Caco-2 (cell line): ENCODE data around the gene ZNF18. TPM values are rescaled to one million over a fixed set of nuclear protein-coding genes. Genes with fewer than 3 reads are reported as not detected.

Experiments
- BruUV-seq: library from RNA; stranded (reverse); fragments of 400-500 nt; replicated peaks from 2 replicates; lab custom pipeline; 2021; lab: Mats Ljungman, UMichigan
- CTCF ChIA-PET: fragments of 300-600 bp; sonication (Branson Sonifier 250); formaldehyde crosslinking; loops from one replicate; lab custom pipeline; 2022; ENCODE audit warnings: antibody characterized with exemption; lab: Charles Lee
- POLR2A ChIA-PET: fragments of 300-600 bp; sonication (Branson Sonifier 250); formaldehyde crosslinking; loops from one replicate; lab custom pipeline; 2022; ENCODE audit warnings: antibody characterized with exemption; lab: Charles Lee
- DNase-seq, 2 experiments: peaks; one replicate each; pipeline versions ENCODE4 v3.0.0 to v3.0.0-alpha.2; 2020 to 2022
- H3K27me3 ChIP-seq: replicated peaks from 2 replicates; pipeline ENCODE4 v1.6.0; 2011; ENCODE audit warnings: low read length; ENCODE audit not compliant: control insufficient read depth, insufficient read depth
- H3K36me3 ChIP-seq: 2 replicates; pipeline ENCODE4 v1.5.1; 2011; ENCODE audit warnings: low read length; ENCODE audit not compliant: control insufficient read depth, insufficient read depth
- H3K4me1 ChIP-seq: fragments of 250-450 bp; sonication (Bioruptor Pico); 2 replicates; pipeline ENCODE4 v1.5.1; 2020; ENCODE audit warnings: mild to moderate bottlenecking
- H3K4me3 ChIP-seq: 2 replicates; pipeline ENCODE4 v1.5.1; 2011; ENCODE audit warnings: low read depth, mild to moderate bottlenecking, control low read depth, low read length
- H3K9me3 ChIP-seq: fragments of 250-450 bp; sonication (Bioruptor Pico); 2 replicates; pipeline ENCODE4 v1.5.1; 2020; ENCODE audit warnings: mild to moderate bottlenecking, moderate library complexity
- H3K27ac Mint-ChIP-seq: one replicate; pipeline ENCODE4 v1.8.0; 2022; ENCODE audit warnings: mixed read lengths; ENCODE audit not compliant: unreplicated experiment
- H3K27me3 Mint-ChIP-seq: one replicate; pipeline ENCODE4 v1.8.0; 2022; ENCODE audit warnings: mixed read lengths; ENCODE audit not compliant: insufficient read depth, unreplicated experiment
- H3K36me3 Mint-ChIP-seq: one replicate; pipeline ENCODE4 v1.8.0; 2022; ENCODE audit warnings: mild to moderate bottlenecking, mixed read lengths; ENCODE audit not compliant: insufficient read depth, unreplicated experiment
- H3K4me1 Mint-ChIP-seq: one replicate; pipeline ENCODE4 v1.8.0; 2022; ENCODE audit warnings: low read depth, mixed read lengths; ENCODE audit not compliant: unreplicated experiment
- H3K4me3 Mint-ChIP-seq: one replicate; pipeline ENCODE4 v1.8.0; 2022; ENCODE audit warnings: mild to moderate bottlenecking, moderate library complexity, mixed read lengths; ENCODE audit not compliant: unreplicated experiment
- H3K9me3 Mint-ChIP-seq: one replicate; pipeline ENCODE4 v1.8.0; 2022; ENCODE audit warnings: mixed read lengths; ENCODE audit not compliant: unreplicated experiment
- CTCF ChIP-seq, 2 experiments: fragments of 200-600 bp in 1 of 2; IDR thresholded peaks; 1 replicate in 1 of 2; 2 replicates in 1 of 2; pipeline versions ENCODE4 v1.5.1 to v1.8.0; 2011 to 2022; ENCODE audit warnings: antibody characterized with exemption in 1 of 2, control low read depth in 1 of 2, inconsistent platforms in 1 of 2, low read depth in 1 of 2, low read length in 1 of 2, mild to moderate bottlenecking in 1 of 2, moderate library complexity in 1 of 2; ENCODE audit not compliant: insufficient read depth in 1 of 2, severe bottlenecking in 1 of 2, unreplicated experiment in 1 of 2
- intact Hi-C: fragments of 100-400 bp; cut with micrococcal nuclease; formaldehyde crosslinking; loops from one replicate; pipeline ENCODE4 v1.10.0; 2022; ENCODE audit not compliant: unreplicated experiment
- total RNA-seq: library from RNA; stranded (reverse); gene quantifications from 2 replicates; pipeline ENCODE4 v1.2.3, GENCODE V29; 2022

ZNF18 gene
- total RNA-seq, 1 experiment from 2014 or later, result 4.4 TPM

DNA sequence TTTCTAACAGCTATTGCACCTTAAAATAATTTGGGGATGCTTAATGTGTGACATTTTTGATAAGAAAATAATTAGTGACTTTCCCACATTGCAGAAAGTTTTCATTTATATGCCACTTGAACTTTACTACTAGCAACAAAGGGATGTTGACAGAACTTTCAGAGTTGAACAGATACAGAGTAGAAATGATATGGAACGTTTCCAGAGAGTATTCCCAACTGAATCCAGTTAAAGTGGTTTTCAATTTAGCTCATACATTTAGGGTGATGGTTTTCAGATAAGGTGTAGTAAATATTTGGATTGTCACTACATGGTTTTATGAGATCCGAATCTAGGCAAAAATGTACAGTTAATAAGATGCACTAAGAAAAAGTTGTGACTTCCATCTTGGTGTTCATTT is 40.7 kb upstream of the ZNF18 start:
- intact Hi-C loops, result no loop called here
- H3K4me3 ChIP-seq, result no peak overlapping the region
- H3K36me3 ChIP-seq, result no peaks in the 10 kb centered on the region
- H3K27me3 ChIP-seq, result no peaks in the 10 kb centered on the region
- TF ChIP-seq CTCF (IDR thresholded peaks at IDR 0.05; ENCODE audit: insufficient read depth in 1 of 2, low read depth in 1 of 2, low read length in 1 of 2, severe bottlenecking in 1 of 2, unreplicated experiment in 1 of 2), result no peak
- Mint-ChIP-seq H3K27ac (no peak overlapping the region), H3K9me3 (no peaks in the 10 kb centered on the region), H3K36me3 (no peaks in the 10 kb centered on the region), H3K27me3 (no peaks in the 10 kb centered on the region), H3K4me3 (no peak overlapping the region), H3K4me1 (no peaks in the 10 kb centered on the region)
- CTCF ChIA-PET, result no interaction called here
- DNase-seq, result no peak
- no peaks in the 10 kb centered on the region for H3K9me3 ChIP-seq
- BruUV-seq, result no TSS peak
- POLR2A ChIA-PET, result no interaction called here
- H3K4me1 ChIP-seq, result no peaks in the 10 kb centered on the region; the same call in 1 of the 2 replicates

GRCh38 chr17:12035673-12036072 is 38.4 kb upstream of the ZNF18 start:
- DNase-seq, result no peak
- POLR2A ChIA-PET, result no interaction called here
- Histone ChIP-seq H3K9me3 (no peaks in the 10 kb centered on the region), H3K36me3 (no peaks in the 10 kb centered on the region), H3K27me3 (no peaks in the 10 kb centered on the region), H3K4me3 (no peak overlapping the region), H3K4me1 (no peaks in the 10 kb centered on the region; the same call in 1 of the 2 replicates)
- Mint-ChIP-seq H3K36me3 (no peaks in the 10 kb centered on the region), H3K4me1 (no peaks in the 10 kb centered on the region), H3K4me3 (no peak overlapping the region), H3K9me3 (no peaks in the 10 kb centered on the region), H3K27ac (no peak overlapping the region), H3K27me3 (no peaks in the 10 kb centered on the region)
- CTCF ChIA-PET, result no interaction called here
- no peak for TF ChIP-seq CTCF (IDR thresholded peaks at IDR 0.05; ENCODE audit: insufficient read depth in 1 of 2, low read depth in 1 of 2, low read length in 1 of 2, severe bottlenecking in 1 of 2, unreplicated experiment in 1 of 2)
- intact Hi-C loops, result no loop called here
- BruUV-seq, result no TSS peak

DNA sequence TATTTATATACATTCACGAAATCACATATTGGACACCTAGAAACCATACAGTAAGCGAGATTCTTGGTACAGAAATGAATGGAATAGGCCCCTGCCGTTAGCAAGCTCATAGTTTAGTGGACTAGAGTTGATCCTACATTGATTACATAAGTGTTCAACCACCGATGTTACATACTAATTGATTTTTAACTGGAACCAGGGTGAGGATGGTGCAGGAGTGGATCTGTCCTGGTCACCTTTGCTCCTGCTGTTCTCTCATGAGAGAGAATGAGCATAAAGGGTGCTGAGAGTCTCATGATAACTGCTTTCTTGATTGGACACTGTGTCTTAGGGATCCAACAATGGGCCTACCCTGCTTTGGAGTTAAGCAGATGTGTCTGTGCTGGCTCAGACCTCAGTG is 37.3 kb upstream of the ZNF18 start:
- Histone ChIP-seq H3K36me3 (no peaks in the 10 kb centered on the region), H3K9me3 (no peaks in the 10 kb centered on the region), H3K4me1 (no peaks in the 10 kb centered on the region; the same call in 1 of the 2 replicates), H3K27me3 (no peaks in the 10 kb centered on the region), H3K4me3 (no peak overlapping the region)
- POLR2A ChIA-PET, result no interaction called here
- Mint-ChIP-seq H3K4me1 (no peaks in the 10 kb centered on the region), H3K27me3 (no peaks in the 10 kb centered on the region), H3K27ac (no peak overlapping the region), H3K4me3 (no peak overlapping the region), H3K9me3 (no peaks in the 10 kb centered on the region), H3K36me3 (no peaks in the 10 kb centered on the region)
- BruUV-seq, result no TSS peak
- no peak for DNase-seq
- TF ChIP-seq CTCF (IDR thresholded peaks at IDR 0.05; ENCODE audit: insufficient read depth in 1 of 2, low read depth in 1 of 2, low read length in 1 of 2, severe bottlenecking in 1 of 2, unreplicated experiment in 1 of 2), result no peak
- CTCF ChIA-PET, result no interaction called here
- intact Hi-C loops, result no loop called here
